Neural crest cell (in vitro differentiated cells): ENCODE data around the gene CPNE2. TPM values are rescaled to one million over a fixed set of nuclear protein-coding genes. Genes with fewer than 3 reads are reported as not detected.

Experiments used
- DNase-seq: peaks from one replicate; pipeline ENCODE4 v3.0.0; 2021; ENCODE audit warnings: low read depth, mixed read lengths, low spot score
- H3K27ac Mint-ChIP-seq: one replicate; pipeline ENCODE4 v1.8.0; 2021; ENCODE audit warnings: mild to moderate bottlenecking, mixed read lengths; ENCODE audit not compliant: unreplicated experiment
- H3K27me3 Mint-ChIP-seq: 2 replicates; pipeline ENCODE4 v1.8.0; 2021; ENCODE audit warnings: low read depth, mild to moderate bottlenecking, mixed read lengths
- H3K36me3 Mint-ChIP-seq: 2 replicates; pipeline ENCODE4 v1.8.0; 2021; ENCODE audit warnings: low read depth, mild to moderate bottlenecking, mixed read lengths
- H3K4me1 Mint-ChIP-seq: 2 replicates; pipeline ENCODE4 v1.8.0; 2021; ENCODE audit warnings: mixed read lengths
- H3K4me3 Mint-ChIP-seq: one replicate; pipeline ENCODE4 v1.8.0; 2021; ENCODE audit warnings: mild to moderate bottlenecking, mixed read lengths
- H3K9me3 Mint-ChIP-seq: 2 replicates; pipeline ENCODE4 v1.8.0; 2021; ENCODE audit warnings: mixed read lengths
- CTCF ChIP-seq: fragments of 200-600 bp; sonication (generic); conservative IDR thresholded peaks from 2 replicates; pipeline ENCODE4 v1.5.0; 2021; ENCODE audit warnings: antibody characterized with exemption, mild to moderate bottlenecking
- total RNA-seq: library from RNA; stranded (reverse); gene quantifications from 2 replicates; pipeline ENCODE4 v1.2.1, GENCODE V29; 2021

CPNE2 gene
- total RNA-seq, 1 donor from 2014 or later = 33.1 TPM

GRCh38 chr16:57130950-57131321 lies 38.6 kb downstream of the CPNE2 start:
- Mint-ChIP-seq H3K27me3 (no peaks in the 10 kb centered on the region), H3K4me3 (no peak overlapping the region), H3K4me1 (peaks cover 47% of the 10 kb centered on the region), H3K27ac (peak overlapping the region; percentile 67), H3K9me3 (no peaks in the 10 kb centered on the region), H3K36me3 (no peaks in the 10 kb centered on the region)
- no peak for DNase-seq
- no peak for TF ChIP-seq CTCF

DNA sequence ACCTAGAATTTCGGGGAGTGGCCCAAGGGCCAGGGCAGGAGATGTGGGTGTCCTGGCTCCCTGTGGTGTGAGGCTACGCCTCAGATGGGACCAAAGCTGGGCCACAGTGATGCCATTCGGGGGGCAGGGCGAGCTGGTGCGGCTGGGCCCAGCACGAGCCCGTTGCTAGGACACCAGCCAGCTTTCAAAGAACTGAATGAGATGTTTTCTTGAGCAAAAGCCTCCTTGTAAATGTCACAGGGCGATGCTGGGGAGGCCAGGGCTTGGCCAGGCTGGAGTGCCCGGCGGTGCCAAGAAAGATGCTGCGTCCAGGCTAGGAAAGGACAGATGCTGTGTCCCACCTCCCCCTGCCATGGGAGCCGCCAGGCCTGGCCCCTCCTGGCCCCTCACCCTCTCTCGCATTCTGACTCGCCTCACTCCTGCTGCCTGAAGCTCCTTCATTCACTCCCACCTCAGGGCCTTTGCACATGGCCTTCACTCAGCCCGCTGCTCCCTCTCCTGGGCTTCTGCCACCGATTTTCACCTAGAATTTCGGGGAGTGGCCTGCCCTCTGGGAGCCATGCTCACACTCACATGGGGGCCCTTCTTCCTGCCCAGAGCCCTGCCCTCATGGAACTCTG lies 39.1 kb downstream of the CPNE2 start:
- Mint-ChIP-seq H3K4me1 (peaks cover 47% of the 10 kb centered on the region), H3K27ac (peak overlapping the region; percentile 67)
- no peak for DNase-seq

DNA sequence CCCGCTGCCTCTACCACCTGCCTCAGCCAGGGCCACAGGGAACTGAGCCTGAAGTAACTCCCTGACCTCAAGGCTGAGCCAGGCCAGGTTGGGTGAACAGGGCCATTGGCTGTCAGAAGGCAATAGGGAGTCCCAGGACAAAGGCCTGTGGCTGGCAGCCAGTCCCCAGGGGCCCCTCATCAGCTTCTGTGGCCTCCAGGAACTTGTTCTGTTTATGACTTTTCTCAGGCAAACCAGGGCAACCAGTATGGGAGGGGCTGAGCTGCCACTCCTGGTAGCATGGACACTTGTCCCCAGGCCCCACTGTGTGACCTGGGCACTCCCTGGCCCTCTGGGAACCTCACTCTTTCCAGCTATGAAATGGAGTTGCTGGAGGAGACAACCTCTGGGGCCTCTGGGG lies 40.1 kb downstream of the CPNE2 start:
- no peak overlapping the region for H3K4me3 Mint-ChIP-seq
- no peaks in the 10 kb centered on the region for H3K9me3 Mint-ChIP-seq
- no peaks in the 10 kb centered on the region for H3K36me3 Mint-ChIP-seq
- TF ChIP-seq CTCF = no peak
- no peak for DNase-seq
- H3K27me3 Mint-ChIP-seq = no peaks in the 10 kb centered on the region
- peaks cover 40% of the 10 kb centered on the region for H3K4me1 Mint-ChIP-seq
- H3K27ac Mint-ChIP-seq = no peak overlapping the region

More for the DNA sequence above, 39.1 kb downstream of the CPNE2 start:
- no peaks in the 10 kb centered on the region for H3K27me3 Mint-ChIP-seq
- no peak overlapping the region for H3K4me3 Mint-ChIP-seq
- no peaks in the 10 kb centered on the region for H3K9me3 Mint-ChIP-seq
- TF ChIP-seq CTCF = no peak
- H3K36me3 Mint-ChIP-seq = no peaks in the 10 kb centered on the region

- H3K4me1 Mint-ChIP-seq = peaks cover 39% of the 10 kb centered on the region
- H3K36me3 Mint-ChIP-seq = no peaks in the 10 kb centered on the region
- no peak overlapping the region for H3K27ac Mint-ChIP-seq
- no peak for DNase-seq
- H3K9me3 Mint-ChIP-seq = no peaks in the 10 kb centered on the region
- no peak overlapping the region for H3K4me3 Mint-ChIP-seq
- no peak for TF ChIP-seq CTCF
- H3K27me3 Mint-ChIP-seq = no peaks in the 10 kb centered on the region
These were observed 40.6 kb downstream of the CPNE2 start for GRCh38 chr16:57133031-57133430.

- Mint-ChIP-seq H3K27me3 (no peaks in the 10 kb centered on the region), H3K4me3 (no peak overlapping the region), H3K27ac (no peak overlapping the region), H3K4me1 (peaks cover 43% of the 10 kb centered on the region), H3K36me3 (no peaks in the 10 kb centered on the region), H3K9me3 (no peaks in the 10 kb centered on the region)
- no peak for TF ChIP-seq CTCF
- DNase-seq = no peak
These were observed 41.5 kb downstream of the CPNE2 start for GRCh38 chr16:57133886-57134285.
